Small intestine (tissue), 7 donors: Measurements from ENCODE around the gene PIAS1. TPM values are rescaled to one million over a fixed set of nuclear protein-coding genes. Genes with fewer than 3 reads are reported as not detected.

Experiments used
- DNase-seq, 2 donors: peaks; one replicate each; pipeline versions ENCODE4 v3.0.0 to v3.0.0-alpha.2; 2013
- FAIRE-seq: peaks from 2 replicates; lab custom pipeline; 2012; peaks lifted over from hg19 to GRCh38; lab: Jason Lieb, UNC
- H3K27ac ChIP-seq, 3 donors: one replicate each; pipeline ENCODE4 v1.5.1; 2013; ENCODE audit warnings: low read length in 2 of 3, mild to moderate bottlenecking in 2 of 3, control low read depth in 1 of 3, inconsistent platforms in 1 of 3, low read depth in 1 of 3, moderate library complexity in 1 of 3
- H3K27me3 ChIP-seq, 3 donors: one replicate each; pipeline ENCODE4 v1.6.1; 2013; ENCODE audit warnings: low read length in 3 of 3, inconsistent platforms in 1 of 3; ENCODE audit not compliant: control insufficient read depth in 3 of 3, insufficient read depth in 3 of 3
- H3K36me3 ChIP-seq, 3 donors: one replicate each; pipeline ENCODE4 v1.6.1; 2013; ENCODE audit warnings: low read length in 3 of 3, inconsistent platforms in 1 of 3, low read depth in 1 of 3, mild to moderate bottlenecking in 1 of 3, moderate library complexity in 1 of 3; ENCODE audit not compliant: control insufficient read depth in 3 of 3, insufficient read depth in 2 of 3
- H3K4me1 ChIP-seq, 3 donors: one replicate each; pipeline ENCODE4 v1.6.1; 2013; ENCODE audit warnings: low read length in 2 of 3, inconsistent platforms in 1 of 3, low read depth in 1 of 3, mild to moderate bottlenecking in 1 of 3, moderate library complexity in 1 of 3; ENCODE audit not compliant: control insufficient read depth in 3 of 3, insufficient read depth in 2 of 3
- H3K4me3 ChIP-seq, 3 donors: one replicate each; pipeline ENCODE4 v1.5.1; 2013; ENCODE audit warnings: low read length in 3 of 3, control low read depth in 1 of 3, inconsistent platforms in 1 of 3, low read depth in 1 of 3, mild to moderate bottlenecking in 1 of 3, moderate library complexity in 1 of 3
- H3K9me3 ChIP-seq, 2 donors: one replicate each; pipeline ENCODE4 v1.6.1; 2013; ENCODE audit warnings: low read depth in 1 of 2, low read length in 1 of 2; ENCODE audit not compliant: control insufficient read depth in 2 of 2, insufficient read depth in 1 of 2
- WGBS, 3 donors: extraction: QIAGEN DNeasy Blood & Tissue Kit; methylation state at CpG; one replicate each; pipeline ENCODE4 v1.1.7; 2013; 5-methylcytosine and 5-hydroxymethylcytosine counted together
- polyA plus RNA-seq, 4 donors: library from polyadenylated mRNA; stranded (reverse) in 3 of 4; unstranded in 1 of 4; fragments of 200-250 nt in 3 of 4; fragments of 120-200 nt in 1 of 4; gene quantifications; one replicate each; pipeline versions ENCODE4 v1.2.1 to v1.2.3, GENCODE V29; 2013
- donor health status: healthy with polysubstance abuse.
- donor health status: control.
- donor health status: control.
- donor health status: Bipolar disorder and iron deficiency.
- donor health status: healthy.

PIAS1 gene
- polyA plus RNA-seq, 4 donors, result 9.0 to 48.0 (median 20.0) TPM

DNA sequence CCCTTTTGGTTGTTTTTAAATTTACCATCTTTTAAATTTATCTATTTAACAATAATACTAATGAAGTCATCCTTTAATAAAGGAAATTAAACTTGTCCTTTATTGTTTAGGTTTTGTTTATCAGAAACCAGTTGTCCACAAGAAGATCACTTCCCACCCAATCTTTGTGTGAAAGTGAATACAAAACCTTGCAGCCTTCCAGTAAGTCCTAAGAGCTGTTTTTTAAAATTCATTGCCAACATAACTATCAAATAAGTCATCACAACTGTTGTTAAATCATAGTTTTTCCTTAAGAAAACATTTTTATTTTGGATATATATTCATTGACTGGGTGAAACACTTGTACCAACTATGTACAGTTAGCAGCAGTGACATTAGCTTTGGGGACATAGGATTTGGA, 91.6 kb downstream of the PIAS1 start:
- H3K9me3 ChIP-seq, result no peaks in the 10 kb centered on the region
- no peak for DNase-seq
- FAIRE-seq, result no peak

GRCh38 chr15:68148039-68148438, 93.9 kb downstream of the PIAS1 start:
- H3K4me3 ChIP-seq, result no peak overlapping the region
- peaks cover 0 to 2% (median 2%) of the 10 kb centered on the region in 3 donors for H3K36me3 ChIP-seq
- no peaks in the 10 kb centered on the region for H3K9me3 ChIP-seq
- FAIRE-seq, result no peak
- H3K4me1 ChIP-seq, result no peaks in the 10 kb centered on the region
- H3K27ac ChIP-seq, result no peak overlapping the region
- WGBS, 3 donors, result 41 to 79% (median 41%) methylated on average over 1 of the region's 1 CpG
- peak in 1 of 2 donors; percentile 24 for DNase-seq
- no peaks in the 10 kb centered on the region for H3K27me3 ChIP-seq

More for the DNA sequence above, 91.6 kb downstream of the PIAS1 start:
- peaks cover 0 to 4% (median 0%) of the 10 kb centered on the region in 3 donors for H3K36me3 ChIP-seq
- no peaks in the 10 kb centered on the region for H3K27me3 ChIP-seq
- H3K4me1 ChIP-seq, result peaks cover 0 to 3% (median 0%) of the 10 kb centered on the region in 3 donors
- H3K4me3 ChIP-seq, result no peak overlapping the region
- no peak overlapping the region for H3K27ac ChIP-seq

DNA sequence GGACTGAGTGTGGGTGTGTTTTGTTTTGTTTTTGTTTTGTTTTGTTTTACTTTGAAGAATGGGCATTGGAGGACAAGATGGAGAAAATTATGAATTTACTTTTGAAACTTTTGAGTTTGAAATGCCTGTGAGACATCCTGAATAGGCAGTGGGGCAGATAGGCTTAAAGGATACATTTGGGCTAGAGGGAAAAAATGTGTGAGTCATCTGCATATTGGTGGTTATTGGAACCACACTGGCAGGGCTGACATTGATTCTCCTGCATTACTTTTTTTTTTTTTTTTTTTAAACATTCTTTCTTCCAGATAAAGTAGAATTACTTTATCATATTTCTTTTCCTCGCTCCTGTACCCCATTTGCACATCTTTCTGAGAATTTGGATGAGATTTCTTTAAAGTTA, 94.9 kb downstream of the PIAS1 start:
- 95 to 100% (median 97%) methylated on average over 1 of the region's 1 CpG for WGBS, 3 donors
- Histone ChIP-seq H3K27ac (no peak overlapping the region), H3K27me3 (no peaks in the 10 kb centered on the region), H3K4me3 (no peak overlapping the region), H3K4me1 (no peaks in the 10 kb centered on the region), H3K9me3 (no peaks in the 10 kb centered on the region), H3K36me3 (peaks cover 0 to 2% (median 2%) of the 10 kb centered on the region in 3 donors)
- FAIRE-seq, result no peak
- no peak for DNase-seq

DNA sequence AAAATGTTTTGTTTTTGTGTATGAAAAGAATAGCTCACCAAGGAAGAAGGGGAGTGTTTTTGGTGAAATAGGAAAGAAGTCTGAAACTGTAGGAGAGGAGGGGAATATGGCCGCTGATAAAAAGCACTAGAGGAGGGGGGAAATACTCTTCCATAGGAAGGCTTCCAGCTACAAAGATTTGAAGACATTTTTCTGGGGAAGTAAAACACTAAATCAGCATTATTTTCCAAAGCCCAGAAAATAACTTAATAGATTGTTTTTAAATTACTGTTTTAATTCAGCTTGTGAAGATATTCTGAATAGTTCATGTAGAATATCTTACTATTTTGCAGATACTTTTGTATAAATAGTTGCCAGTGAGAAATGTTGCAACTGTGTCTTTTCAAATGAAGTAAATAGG, 96.1 kb downstream of the PIAS1 start:
- no peak for FAIRE-seq
- WGBS, 3 donors, result 83 to 86% (median 86%) methylated on average over 1 of the region's 1 CpG
- H3K36me3 ChIP-seq, result peaks cover 0 to 4% (median 2%) of the 10 kb centered on the region in 3 donors

DNA sequence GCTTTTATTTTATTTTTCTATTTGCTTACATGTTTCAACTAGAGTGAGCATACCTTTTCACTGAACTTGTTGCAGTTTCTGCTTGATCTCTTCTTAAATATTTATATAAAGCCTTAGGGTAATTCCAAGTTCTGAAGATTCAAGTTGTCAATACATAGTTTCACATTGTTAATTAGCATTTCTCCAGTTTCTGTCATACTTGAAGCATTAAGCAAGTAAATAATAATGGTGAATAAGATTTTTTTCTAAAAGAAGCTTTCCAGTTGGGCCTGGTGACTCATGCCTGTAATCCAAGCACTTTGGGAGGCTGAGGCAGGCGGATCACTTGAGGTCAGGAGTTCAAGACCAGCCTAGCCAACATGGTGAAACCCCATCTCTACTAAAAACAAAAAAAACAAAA, 97.2 kb downstream of the PIAS1 start:
- no peak overlapping the region for H3K4me3 ChIP-seq
- H3K27me3 ChIP-seq, result no peaks in the 10 kb centered on the region
- 92 to 100% (median 93%) methylated on average over 1 of the region's 1 CpG for WGBS, 3 donors
- no peaks in the 10 kb centered on the region for H3K4me1 ChIP-seq
- peaks cover 0 to 6% (median 5%) of the 10 kb centered on the region in 3 donors for H3K36me3 ChIP-seq
- DNase-seq (no peak), FAIRE-seq (no peak)
- H3K9me3 ChIP-seq, result no peaks in the 10 kb centered on the region
- no peak overlapping the region for H3K27ac ChIP-seq

More for the DNA sequence above, 96.1 kb downstream of the PIAS1 start:
- DNase-seq, result no peak
- Histone ChIP-seq H3K27ac (no peak overlapping the region), H3K4me1 (no peaks in the 10 kb centered on the region), H3K27me3 (no peaks in the 10 kb centered on the region), H3K4me3 (no peak overlapping the region), H3K9me3 (no peaks in the 10 kb centered on the region)

DNA sequence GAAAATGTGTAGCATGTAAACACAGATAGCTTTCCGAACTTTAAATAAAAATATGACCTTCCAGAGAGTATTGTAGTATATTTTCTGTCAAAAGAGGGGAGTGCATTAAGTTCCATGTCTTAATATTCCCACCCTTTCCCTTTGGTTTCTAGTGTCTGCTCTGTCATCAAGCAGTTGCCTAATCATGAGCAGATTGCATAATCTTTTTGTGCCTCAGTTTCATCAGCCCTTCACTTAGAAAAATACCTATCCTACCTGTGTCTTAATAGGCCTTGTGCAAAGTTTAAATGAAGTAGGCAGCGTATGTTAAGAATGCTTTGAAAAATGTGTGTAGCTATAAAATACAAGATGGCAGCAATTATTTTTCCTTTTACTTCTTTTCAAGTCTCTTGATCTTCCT, 98.2 kb downstream of the PIAS1 start:
- no peaks in the 10 kb centered on the region for H3K4me1 ChIP-seq
- H3K4me3 ChIP-seq, result no peak overlapping the region
- no peaks in the 10 kb centered on the region for H3K9me3 ChIP-seq
- FAIRE-seq (no peak), DNase-seq (no peak)
- 95 to 96% (median 95%) methylated on average over 2 of the region's 2 CpGs for WGBS, 3 donors
- H3K27me3 ChIP-seq, result no peaks in the 10 kb centered on the region
- no peak overlapping the region for H3K27ac ChIP-seq
- peaks cover 0 to 7% (median 6%) of the 10 kb centered on the region in 3 donors for H3K36me3 ChIP-seq

- Histone ChIP-seq H3K36me3 (peaks cover 0 to 10% (median 7%) of the 10 kb centered on the region in 3 donors), H3K27ac (no peak overlapping the region), H3K9me3 (no peaks in the 10 kb centered on the region), H3K4me1 (no peaks in the 10 kb centered on the region), H3K4me3 (no peak overlapping the region), H3K27me3 (no peaks in the 10 kb centered on the region)
- FAIRE-seq (no peak), DNase-seq (peak; percentile 72 to 75)
- WGBS, 3 donors, result 33 to 42% (median 42%) methylated on average over 4 of the region's 4 CpGs
Observed at GRCh38 chr15:68154923-68155559, 100.9 kb downstream of the PIAS1 start.

DNA sequence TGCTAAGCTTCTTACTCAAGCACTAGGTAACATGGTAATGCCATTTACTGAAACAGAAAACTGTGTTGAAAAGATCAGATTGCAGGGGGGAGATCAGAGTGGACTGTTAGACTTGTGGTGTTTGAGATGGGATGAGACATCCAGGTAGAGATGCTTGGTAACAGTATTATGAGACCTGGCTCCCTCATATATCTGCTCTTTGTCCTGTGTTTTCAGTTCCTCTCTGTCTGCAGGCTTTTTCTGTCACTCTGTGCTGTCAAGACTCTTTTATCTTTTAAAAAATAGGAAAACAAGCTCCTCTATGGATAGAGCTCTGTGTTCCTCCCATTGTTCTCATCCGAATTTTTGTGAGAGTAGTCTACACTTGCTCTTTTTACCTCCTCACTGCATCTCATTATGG, 103.0 kb downstream of the PIAS1 start:
- Histone ChIP-seq H3K4me3 (no peak overlapping the region), H3K9me3 (peaks cover 0 to 8% of the 10 kb centered on the region in 2 donors), H3K27ac (no peak overlapping the region), H3K4me1 (no peaks in the 10 kb centered on the region), H3K36me3 (peaks cover 2 to 10% (median 10%) of the 10 kb centered on the region in 3 donors), H3K27me3 (no peaks in the 10 kb centered on the region)
- FAIRE-seq (no peak), DNase-seq (no peak)
- WGBS, 3 donors, result 50 to 72% (median 64%) methylated on average over 1 of the region's 1 CpG
